ENCODE data around the gene NFE2L2.

The NFE2L2 gene

DNA sequence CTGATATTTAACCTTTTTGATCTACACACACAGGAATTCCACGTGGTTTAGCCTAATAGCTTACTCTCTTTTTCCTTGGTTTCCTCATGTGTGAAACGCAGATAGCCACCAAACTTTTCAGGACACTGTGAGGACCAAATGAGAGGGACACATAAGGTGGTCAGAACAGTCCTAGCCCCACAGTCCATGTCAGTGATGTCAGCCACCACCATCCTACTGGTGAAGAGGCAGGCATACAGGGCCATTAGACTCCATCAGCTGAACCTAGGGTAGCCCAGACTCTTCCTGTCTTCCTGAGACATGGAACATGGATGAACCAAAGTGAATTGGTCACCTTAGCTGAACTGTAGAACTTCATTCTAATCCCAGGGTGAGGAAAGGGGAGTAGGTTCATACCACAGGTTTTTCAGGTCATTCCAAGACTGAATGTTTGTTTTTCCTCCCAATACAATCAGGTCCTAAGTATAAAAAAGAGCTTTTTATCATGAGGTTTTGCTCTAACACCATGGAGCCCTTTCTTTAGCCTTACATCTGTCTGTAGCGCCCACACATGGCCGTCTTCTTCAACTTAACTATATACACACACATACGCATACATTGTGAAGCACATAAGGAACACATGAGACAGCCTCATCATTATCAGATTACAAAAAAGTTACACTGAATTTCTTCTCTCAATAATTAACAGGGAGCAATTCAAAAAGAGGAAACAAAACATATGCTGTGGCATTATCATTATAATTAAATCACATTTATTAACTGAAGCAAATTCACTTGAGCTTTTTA, 18.5 kb upstream of the NFE2L2 start:
- ChIA-PET CTCF (interaction anchor here (0.7 to 0.9 kb wide), 3 partner anchors 18 to 28 kb away, joined by 3 to 4 read pairs (median 4); no protein-coding TSS in a partner anchor), POLR2A (interaction anchor here (1.0 to 2.1 kb wide), 2 partner anchors 18 to 28 kb away, joined by 3 to 8 read pairs; partner anchors contain the start of gene NFE2L2)
- no peak for DNase-seq (ENCODE audit: extremely low spot score)
- no peak for TF ChIP-seq L3MBTL2 (conservative IDR thresholded peaks at IDR 0.05)
- no peak for TF ChIP-seq ELF4 (IDR thresholded peaks at IDR 0.05)
- TF ChIP-seq HDGF (IDR thresholded peaks at IDR 0.05; ENCODE audit: borderline replicate concordance) = no peak
- no peak for TF ChIP-seq LEF1 (IDR thresholded peaks at IDR 0.05; ENCODE audit: borderline replicate concordance)
- no peak for TF ChIP-seq ARNT (IDR thresholded peaks at IDR 0.05)
- no peak for TF ChIP-seq SUZ12 (IDR thresholded peaks at IDR 0.05)
- no peak for TF ChIP-seq TARDBP (IDR thresholded peaks at IDR 0.05)
- TF ChIP-seq, protein P1, sequence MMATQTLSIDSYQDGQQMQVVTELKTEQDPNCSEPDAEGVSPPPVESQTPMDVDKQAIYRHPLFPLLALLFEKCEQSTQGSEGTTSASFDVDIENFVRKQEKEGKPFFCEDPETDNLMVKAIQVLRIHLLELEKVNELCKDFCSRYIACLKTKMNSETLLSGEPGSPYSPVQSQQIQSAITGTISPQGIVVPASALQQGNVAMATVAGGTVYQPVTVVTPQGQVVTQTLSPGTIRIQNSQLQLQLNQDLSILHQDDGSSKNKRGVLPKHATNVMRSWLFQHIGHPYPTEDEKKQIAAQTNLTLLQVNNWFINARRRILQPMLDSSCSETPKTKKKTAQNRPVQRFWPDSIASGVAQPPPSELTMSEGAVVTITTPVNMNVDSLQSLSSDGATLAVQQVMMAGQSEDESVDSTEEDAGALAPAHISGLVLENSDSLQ (IDR thresholded peaks at IDR 0.05) = no peak
- TF ChIP-seq FOXA1 (IDR thresholded peaks at IDR 0.05) = no peak
- TF ChIP-seq CTBP1 (IDR thresholded peaks at IDR 0.05; ENCODE audit: borderline replicate concordance) = no peak
- TF ChIP-seq BHLHE40 (IDR thresholded peaks at IDR 0.05; ENCODE audit: borderline replicate concordance) = no peak
- TF ChIP-seq FOXK2 (IDR thresholded peaks at IDR 0.05) = no peak
- no peak for TF ChIP-seq ZNF384 (IDR thresholded peaks at IDR 0.05)
- no peak for TF ChIP-seq NFRKB (IDR thresholded peaks at IDR 0.05)
- TF ChIP-seq FOXM1 (IDR thresholded peaks at IDR 0.05; ENCODE audit: borderline replicate concordance) = no peak
- no peak for TF ChIP-seq SP1 (IDR thresholded peaks at IDR 0.05)

DNA sequence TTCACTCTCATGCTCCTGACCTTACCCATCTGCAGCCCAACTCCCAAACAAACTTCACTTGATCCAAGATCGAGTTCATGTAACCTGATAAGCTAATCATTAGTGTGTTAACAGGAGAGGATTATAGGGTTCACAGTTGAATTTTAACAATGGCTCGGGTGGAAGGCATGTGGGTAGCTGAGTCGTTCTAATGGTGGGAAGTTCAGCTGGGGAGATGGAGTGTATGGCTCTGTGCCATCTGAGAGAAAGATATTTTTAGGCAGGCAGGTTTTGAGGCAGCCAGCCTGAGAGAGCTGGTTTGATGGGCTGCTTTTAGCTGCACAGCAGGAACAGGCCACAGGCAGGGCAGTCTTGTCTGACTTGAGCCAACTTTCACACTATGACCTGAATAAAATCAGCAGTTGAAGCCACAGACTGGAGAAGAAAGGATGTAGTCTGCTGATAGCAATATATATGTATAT, 17.7 kb upstream of the NFE2L2 start:
- TF ChIP-seq SP1 (IDR thresholded peaks at IDR 0.05) (no peak), ARNT (IDR thresholded peaks at IDR 0.05) (no peak), CTBP1 (IDR thresholded peaks at IDR 0.05; ENCODE audit: borderline replicate concordance) (no peak), ZNF384 (IDR thresholded peaks at IDR 0.05) (no peak), L3MBTL2 (conservative IDR thresholded peaks at IDR 0.05) (no peak), BHLHE40 (IDR thresholded peaks at IDR 0.05; ENCODE audit: borderline replicate concordance) (no peak), FOXA1 (IDR thresholded peaks at IDR 0.05) (no peak), FOXK2 (IDR thresholded peaks at IDR 0.05) (no peak), LEF1 (IDR thresholded peaks at IDR 0.05; ENCODE audit: borderline replicate concordance) (no peak), TARDBP (IDR thresholded peaks at IDR 0.05) (no peak), NFRKB (IDR thresholded peaks at IDR 0.05) (no peak), ELF4 (IDR thresholded peaks at IDR 0.05) (no peak), SUZ12 (IDR thresholded peaks at IDR 0.05) (no peak), HDGF (IDR thresholded peaks at IDR 0.05; ENCODE audit: borderline replicate concordance) (no peak)
- POLR2A ChIA-PET = interaction anchor here (2.1 kb wide), 1 partner anchor 17 kb away, joined by 8 read pairs; the partner anchor contains the start of gene NFE2L2
- DNase-seq (ENCODE audit: extremely low spot score) = no peak
- CTCF ChIA-PET = interaction anchor here (0.8 to 0.9 kb wide), 2 partner anchors 17 to 22 kb away, joined by 3 to 4 read pairs; no protein-coding TSS in a partner anchor

DNA sequence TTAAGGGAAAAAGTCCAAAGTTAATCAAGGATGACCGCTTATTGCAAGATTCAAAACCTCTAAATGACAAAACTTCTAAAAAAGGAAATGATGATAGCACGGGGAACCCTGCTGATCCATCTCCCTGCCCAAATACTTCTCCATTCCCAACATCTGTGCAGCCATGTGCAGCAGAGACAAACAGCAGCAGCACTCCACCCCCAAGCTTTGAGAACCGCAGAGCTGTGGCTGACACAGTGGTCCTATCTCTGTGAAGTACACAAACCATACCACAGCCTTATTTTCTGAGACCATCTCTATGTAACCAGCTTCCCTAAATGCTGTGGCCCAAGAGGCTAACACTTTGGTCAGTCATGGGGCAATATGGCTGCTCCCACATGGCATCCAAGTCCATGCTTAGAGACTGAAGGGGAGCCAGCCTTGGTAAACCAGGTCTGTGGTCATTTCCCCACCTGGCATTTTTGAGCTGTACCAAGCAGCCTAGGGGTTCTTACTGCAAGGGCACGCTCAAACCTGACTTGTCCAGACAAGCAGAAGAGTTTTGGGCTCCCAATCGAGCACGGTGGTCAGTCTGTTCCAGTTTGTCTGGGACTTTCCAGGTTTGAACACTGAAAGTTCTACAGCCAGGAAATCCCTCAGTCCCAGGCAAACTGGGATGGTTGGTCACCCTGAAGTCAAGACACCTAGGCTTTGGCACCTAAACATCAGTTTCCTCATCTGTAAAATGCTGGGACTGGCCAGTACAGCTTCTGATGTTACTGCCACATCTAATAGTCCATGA, 17.1 kb upstream of the NFE2L2 start:
- ChIA-PET POLR2A (interaction anchor here (2.1 kb wide), 1 partner anchor 17 kb away, joined by 8 read pairs; the partner anchor contains the start of gene NFE2L2), CTCF (no interaction called here)
- no peak for DNase-seq (ENCODE audit: extremely low spot score)
- TF ChIP-seq CTBP1 (IDR thresholded peaks at IDR 0.05; ENCODE audit: borderline replicate concordance) = no peak
- no peak for TF ChIP-seq ELF4 (IDR thresholded peaks at IDR 0.05)
- TF ChIP-seq LEF1 (IDR thresholded peaks at IDR 0.05; ENCODE audit: borderline replicate concordance) = no peak
- TF ChIP-seq ZNF384 (IDR thresholded peaks at IDR 0.05) = no peak
- no peak for TF ChIP-seq L3MBTL2 (conservative IDR thresholded peaks at IDR 0.05)
- TF ChIP-seq, protein P1 (IDR thresholded peaks at IDR 0.05) = no peak
- no peak for TF ChIP-seq FOXA1 (IDR thresholded peaks at IDR 0.05)
- TF ChIP-seq FOXK2 (IDR thresholded peaks at IDR 0.05) = no peak
- TF ChIP-seq SUZ12 (IDR thresholded peaks at IDR 0.05) = no peak
- TF ChIP-seq NFRKB (IDR thresholded peaks at IDR 0.05) = no peak
- TF ChIP-seq BHLHE40 (IDR thresholded peaks at IDR 0.05; ENCODE audit: borderline replicate concordance) = no peak
- no peak for TF ChIP-seq ARNT (IDR thresholded peaks at IDR 0.05)
- TF ChIP-seq HDGF (IDR thresholded peaks at IDR 0.05; ENCODE audit: borderline replicate concordance) = no peak
- no peak for TF ChIP-seq FOXM1 (IDR thresholded peaks at IDR 0.05; ENCODE audit: borderline replicate concordance)
- TF ChIP-seq SP1 (IDR thresholded peaks at IDR 0.05) = no peak
- TF ChIP-seq TARDBP (IDR thresholded peaks at IDR 0.05) = no peak

DNA sequence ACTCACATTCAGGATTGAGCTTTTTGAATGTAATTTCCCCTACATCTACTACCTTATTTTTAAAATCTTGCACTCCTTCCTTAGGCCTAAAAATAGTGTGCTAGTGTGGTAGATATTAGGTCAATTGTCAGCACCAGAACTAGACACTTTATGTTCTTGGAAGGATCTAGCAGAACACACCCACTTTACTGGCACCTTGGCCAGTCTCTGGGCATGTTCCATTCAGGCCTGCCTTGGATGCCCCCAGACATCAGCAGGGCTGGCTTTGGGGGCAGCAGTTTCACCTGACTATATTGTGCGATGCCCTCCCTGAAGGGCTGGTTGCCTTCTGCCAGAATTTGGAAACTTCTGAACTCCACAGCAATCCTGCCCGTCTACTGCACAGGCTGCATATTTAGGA, 15.3 kb upstream of the NFE2L2 start:
- CTCF ChIA-PET = interaction anchor here (0.9 kb wide), 1 partner anchor 131 kb away, joined by 3 read pairs; no protein-coding TSS in a partner anchor
- no peak for DNase-seq (ENCODE audit: extremely low spot score)
- POLR2A ChIA-PET = interaction anchor here (1.8 kb wide), 1 partner anchor 15 kb away, joined by 8 read pairs; the partner anchor contains the start of gene NFE2L2
- TF ChIP-seq L3MBTL2 (conservative IDR thresholded peaks at IDR 0.05) (no peak), FOXK2 (IDR thresholded peaks at IDR 0.05) (no peak), ELF4 (IDR thresholded peaks at IDR 0.05) (no peak), SP1 (IDR thresholded peaks at IDR 0.05) (no peak), SUZ12 (IDR thresholded peaks at IDR 0.05) (no peak), ARNT (IDR thresholded peaks at IDR 0.05) (no peak), FOXM1 (IDR thresholded peaks at IDR 0.05; ENCODE audit: borderline replicate concordance) (no peak), FOXA1 (IDR thresholded peaks at IDR 0.05) (no peak)

DNA sequence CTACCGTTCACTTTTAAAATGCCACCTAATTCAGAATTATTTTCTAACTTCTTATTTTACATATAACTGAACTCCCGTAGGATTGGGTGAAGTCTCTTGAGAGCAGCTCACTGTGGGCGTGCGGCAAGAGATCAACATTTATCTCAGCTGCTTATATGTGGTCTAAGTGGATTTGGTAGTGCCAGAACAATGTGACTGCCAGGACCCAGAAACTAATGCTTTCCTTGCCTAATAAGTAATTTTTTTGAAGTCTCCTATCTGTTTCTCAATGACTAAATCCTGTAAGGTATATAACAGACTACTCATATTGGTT, 11.2 kb upstream of the NFE2L2 start:
- TF ChIP-seq SP1 (IDR thresholded peaks at IDR 0.05) (no peak), FOXA1 (IDR thresholded peaks at IDR 0.05) (no peak), SUZ12 (IDR thresholded peaks at IDR 0.05) (no peak), ZNF384 (IDR thresholded peaks at IDR 0.05) (no peak), ARNT (IDR thresholded peaks at IDR 0.05) (no peak), CTBP1 (IDR thresholded peaks at IDR 0.05; ENCODE audit: borderline replicate concordance) (no peak), LEF1 (IDR thresholded peaks at IDR 0.05; ENCODE audit: borderline replicate concordance) (no peak), FOXM1 (IDR thresholded peaks at IDR 0.05; ENCODE audit: borderline replicate concordance) (no peak), FOXK2 (IDR thresholded peaks at IDR 0.05) (no peak), ELF4 (IDR thresholded peaks at IDR 0.05) (no peak), L3MBTL2 (conservative IDR thresholded peaks at IDR 0.05) (no peak), HDGF (IDR thresholded peaks at IDR 0.05; ENCODE audit: borderline replicate concordance) (no peak)
- TF ChIP-seq, protein P1 (IDR thresholded peaks at IDR 0.05) = no peak
- no peak for DNase-seq (ENCODE audit: extremely low spot score)
- ChIA-PET CTCF (no interaction called here), POLR2A (interaction anchor here (1.3 kb wide), 1 partner anchor 11 kb away, joined by 3 read pairs; the partner anchor contains the start of gene NFE2L2)

All from HEK293T (cell line).